ENCODE data around the gene CEP85. TPM values are rescaled to one million over a fixed set of nuclear protein-coding genes. Genes with fewer than 3 reads are reported as not detected.

CEP85 gene
- total RNA-seq, 1 experiment from 2014 or later: 42.5 TPM

GRCh38 chr1:26189751-26190275, 44.2 kb upstream of the CEP85 start:
- H3K79me2 ChIP-seq (ENCODE audit: low read depth): no peaks in the 10 kb centered on the region
- no peaks in the 10 kb centered on the region for H3F3A ChIP-seq (ENCODE audit: insufficient read depth, low read depth)
- DNase-seq: no peak
- H3K4me1 ChIP-seq (replicated peaks; ENCODE audit: insufficient read depth): no peaks in the 10 kb centered on the region
- no peak overlapping the region for H3K4me2 ChIP-seq
- H3K27ac ChIP-seq: no peak overlapping the region
- no peak overlapping the region for H3K4me3 ChIP-seq
- ChIA-PET CTCF (interaction anchor here (1.0 kb wide), 1 partner anchor 43 kb away, joined by 5 read pairs; no protein-coding TSS in a partner anchor), POLR2A (ENCODE audit: unreplicated experiment) (interaction anchor here (0.7 kb wide), 2 partner anchors 42 to 45 kb away, joined by 3 to 4 read pairs; no protein-coding TSS in a partner anchor)
- no peaks in the 10 kb centered on the region for H3K9me2 ChIP-seq (ENCODE audit: insufficient read depth)
- no peak overlapping the region for H2AFZ ChIP-seq
- H3K36me3 ChIP-seq (ENCODE audit: low read depth): 0 out of 2 replicates have a peak, but pooled peaks cover 3% of the 10 kb centered on the region
- no peak for TF ChIP-seq CTCF (conservative IDR thresholded peaks at IDR 0.05)
- TF ChIP-seq EZH2 (IDR thresholded peaks at IDR 0.05; ENCODE audit: low read depth): no peak
- BruUV-seq (replicated peaks): no TSS peak
- intact Hi-C loops (cut with micrococcal nuclease; ENCODE audit: unreplicated experiment): no loop called here
- no peaks in the 10 kb centered on the region for H4K20me1 ChIP-seq (ENCODE audit: insufficient read depth)
- no peaks in the 10 kb centered on the region for H3K27me3 ChIP-seq (ENCODE audit: insufficient read depth, low read depth)
- no peaks in the 10 kb centered on the region for H3K9me3 ChIP-seq (ENCODE audit: insufficient read depth, low read depth)

GRCh38 chr1:26190373-26190987, 43.5 kb upstream of the CEP85 start, which contains the start of gene CATSPER4:
CATSPER4 (plus strand) TSS chr1:26190602; CDS start chr1:26190628, 26 bp downstream.
- intact Hi-C loops (cut with micrococcal nuclease; ENCODE audit: unreplicated experiment): no loop called here
- BruUV-seq (replicated peaks): no TSS peak
- POLR2A ChIA-PET (ENCODE audit: unreplicated experiment): interaction anchor here (0.7 kb wide), 1 partner anchor 44 kb away, joined by 4 read pairs; no protein-coding TSS in a partner anchor

DNA sequence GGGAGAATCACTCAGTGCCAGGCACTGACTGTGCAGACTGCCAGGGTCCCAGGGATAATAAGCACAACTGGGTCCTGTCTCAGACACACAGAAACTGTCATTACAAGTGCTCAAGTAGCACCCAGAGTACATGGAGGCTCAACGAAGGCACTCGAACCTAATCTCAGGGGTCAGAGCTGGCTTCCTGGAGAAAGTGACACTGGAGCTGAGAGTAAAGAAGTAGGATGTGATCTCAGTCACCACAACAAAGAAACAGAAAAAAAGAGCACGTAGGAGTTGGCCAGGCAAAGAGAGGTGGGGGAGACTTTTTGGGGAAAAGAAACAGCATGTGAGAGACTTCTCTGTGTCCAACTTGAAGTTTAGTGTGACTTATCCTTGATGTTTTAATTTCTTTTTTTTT, 42.3 kb upstream of the CEP85 start:
- Histone ChIP-seq H3K27me3 (ENCODE audit: insufficient read depth, low read depth) (no peaks in the 10 kb centered on the region), H3K9me2 (ENCODE audit: insufficient read depth) (no peaks in the 10 kb centered on the region), H3K79me2 (ENCODE audit: low read depth) (no peaks in the 10 kb centered on the region), H3K4me2 (no peak overlapping the region), H3K27ac (no peak overlapping the region), H4K20me1 (ENCODE audit: insufficient read depth) (no peaks in the 10 kb centered on the region), H2AFZ (no peak overlapping the region), H3K36me3 (ENCODE audit: low read depth) (no peaks in the 10 kb centered on the region), H3K9me3 (ENCODE audit: insufficient read depth, low read depth) (no peaks in the 10 kb centered on the region), H3F3A (ENCODE audit: insufficient read depth, low read depth) (no peaks in the 10 kb centered on the region), H3K4me3 (no peak overlapping the region), H3K4me1 (replicated peaks; ENCODE audit: insufficient read depth) (no peaks in the 10 kb centered on the region)
- ChIA-PET POLR2A (ENCODE audit: unreplicated experiment) (no interaction called here), CTCF (no interaction called here)
- no peak for DNase-seq
- BruUV-seq (replicated peaks): no TSS peak
- intact Hi-C loops (cut with micrococcal nuclease; ENCODE audit: unreplicated experiment): no loop called here
- TF ChIP-seq CTCF (conservative IDR thresholded peaks at IDR 0.05) (no peak), EZH2 (IDR thresholded peaks at IDR 0.05; ENCODE audit: low read depth) (no peak)

More at GRCh38 chr1:26190373-26190987, 43.5 kb upstream of the CEP85 start, which contains the start of gene CATSPER4:
- TF ChIP-seq CTCF (conservative IDR thresholded peaks at IDR 0.05) (no peak), EZH2 (IDR thresholded peaks at IDR 0.05; ENCODE audit: low read depth) (no peak)
- no peaks in the 10 kb centered on the region for H3K27me3 ChIP-seq (ENCODE audit: insufficient read depth, low read depth)
- H3K79me2 ChIP-seq (ENCODE audit: low read depth): no peaks in the 10 kb centered on the region
- no peaks in the 10 kb centered on the region for H3F3A ChIP-seq (ENCODE audit: insufficient read depth, low read depth)
- no peaks in the 10 kb centered on the region for H3K4me1 ChIP-seq (replicated peaks; ENCODE audit: insufficient read depth)
- no peaks in the 10 kb centered on the region for H3K36me3 ChIP-seq (ENCODE audit: low read depth)
- H3K27ac ChIP-seq: no peak within 1 kb of the TSS
- no peak within 1 kb of the TSS for H3K4me2 ChIP-seq
- no peak within 1 kb of the TSS for H3K4me3 ChIP-seq
- CTCF ChIA-PET: interaction anchor here (0.6 to 1.0 kb wide), 2 partner anchors 43 to 74 kb away, joined by 4 to 5 read pairs; no protein-coding TSS in a partner anchor
- DNase-seq: no peak
- H2AFZ ChIP-seq: no peak within 1 kb of the TSS
- no peaks in the 10 kb centered on the region for H4K20me1 ChIP-seq (ENCODE audit: insufficient read depth)
- no peaks in the 10 kb centered on the region for H3K9me2 ChIP-seq (ENCODE audit: insufficient read depth)
- no peaks in the 10 kb centered on the region for H3K9me3 ChIP-seq (ENCODE audit: insufficient read depth, low read depth)
